Lung microvascular endothelial cell (primary cell): ENCODE data around the gene ANXA9. TPM values are rescaled to one million over a fixed set of nuclear protein-coding genes. Genes with fewer than 3 reads are reported as not detected.

Experiments
- DNase-seq, 2 donors: peaks; one replicate each; pipeline versions ENCODE4 v3.0.0 to v3.0.0-alpha.2; 2010; ENCODE audit warnings: low read depth in 2 of 2
- total RNA-seq: library from RNA; depleted of rRNA; stranded (reverse); fragments of >200 nt; gene quantifications from 2 replicates; pipeline ENCODE4 v1.2.1, GENCODE V29; 2014

The ANXA9 gene
- total RNA-seq, 1 donor from 2014 or later: not detected

DNA sequence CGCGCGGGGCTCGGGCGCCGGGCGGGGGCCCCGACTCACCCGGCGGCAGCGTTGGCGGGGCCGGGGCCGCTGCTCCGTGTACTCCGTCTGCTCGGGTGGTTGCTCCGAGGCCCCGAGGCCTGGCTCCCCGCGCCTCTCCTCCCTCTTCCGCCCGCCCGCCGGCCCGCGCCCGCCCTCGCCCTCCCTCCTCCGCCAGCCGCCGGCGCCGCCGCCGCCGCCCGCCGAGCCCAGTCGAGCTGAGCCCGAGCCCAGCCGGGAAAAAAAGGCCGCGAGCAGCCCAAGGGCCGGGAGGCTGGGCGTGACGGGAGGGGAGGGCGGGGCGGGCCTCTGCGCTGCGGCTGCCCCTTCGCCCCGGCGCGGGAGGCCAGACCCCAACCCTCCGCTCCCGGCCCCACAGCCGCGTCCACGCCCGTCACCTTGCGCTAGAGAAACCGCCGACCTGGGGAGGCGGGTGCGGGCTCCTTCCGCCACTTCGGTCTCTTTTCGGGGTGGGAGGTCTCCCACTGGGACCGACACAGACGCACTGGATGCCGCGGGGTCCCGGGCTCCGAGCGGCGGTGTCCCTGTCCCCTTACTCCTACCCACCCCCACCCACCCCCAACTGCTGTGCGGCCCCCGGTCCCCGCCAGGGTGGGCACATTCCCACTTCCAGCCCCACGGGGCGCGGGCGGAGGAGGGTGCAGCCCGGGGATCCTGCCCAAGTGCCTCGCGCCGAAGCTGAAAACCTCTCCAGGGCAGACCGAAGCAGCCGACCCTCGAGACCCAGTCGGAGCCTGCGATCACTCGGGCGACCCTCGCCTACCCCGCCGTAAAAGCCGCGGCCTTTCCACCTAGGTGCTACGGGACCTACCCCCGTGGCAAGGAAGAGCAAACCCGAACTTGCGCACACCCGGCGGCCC lies 7.3 kb upstream of the ANXA9 start, which contains the start of gene CERS2:
Gene CERS2, minus strand, starts transcription at position 256 of the 899 bp plus-strand sequence. CDS start 5,745 bp downstream, outside the sequence.
- peak; percentile 82 to 87 for DNase-seq

DNA sequence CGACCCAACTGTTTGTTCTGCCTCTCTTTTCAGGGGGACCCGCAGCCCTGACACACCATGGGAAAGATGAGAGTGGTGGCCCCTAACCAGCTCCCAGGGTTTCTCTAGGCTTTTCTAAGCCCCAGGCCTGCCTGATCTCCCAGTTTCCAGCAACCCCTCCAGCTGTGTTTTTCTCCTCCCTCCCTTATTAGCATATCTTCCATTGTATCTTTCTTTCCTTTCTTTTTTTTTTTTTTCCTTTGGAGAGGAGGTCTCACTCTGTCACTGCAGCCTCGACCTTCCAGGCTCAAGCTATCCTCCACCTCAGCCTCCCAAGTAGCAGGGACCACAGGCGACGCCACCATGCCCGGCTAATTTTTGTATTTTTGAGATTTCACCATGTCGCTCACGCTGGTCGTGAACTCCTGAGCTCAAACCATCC lies 5.7 kb upstream of the ANXA9 start:
- no peak for DNase-seq

DNA sequence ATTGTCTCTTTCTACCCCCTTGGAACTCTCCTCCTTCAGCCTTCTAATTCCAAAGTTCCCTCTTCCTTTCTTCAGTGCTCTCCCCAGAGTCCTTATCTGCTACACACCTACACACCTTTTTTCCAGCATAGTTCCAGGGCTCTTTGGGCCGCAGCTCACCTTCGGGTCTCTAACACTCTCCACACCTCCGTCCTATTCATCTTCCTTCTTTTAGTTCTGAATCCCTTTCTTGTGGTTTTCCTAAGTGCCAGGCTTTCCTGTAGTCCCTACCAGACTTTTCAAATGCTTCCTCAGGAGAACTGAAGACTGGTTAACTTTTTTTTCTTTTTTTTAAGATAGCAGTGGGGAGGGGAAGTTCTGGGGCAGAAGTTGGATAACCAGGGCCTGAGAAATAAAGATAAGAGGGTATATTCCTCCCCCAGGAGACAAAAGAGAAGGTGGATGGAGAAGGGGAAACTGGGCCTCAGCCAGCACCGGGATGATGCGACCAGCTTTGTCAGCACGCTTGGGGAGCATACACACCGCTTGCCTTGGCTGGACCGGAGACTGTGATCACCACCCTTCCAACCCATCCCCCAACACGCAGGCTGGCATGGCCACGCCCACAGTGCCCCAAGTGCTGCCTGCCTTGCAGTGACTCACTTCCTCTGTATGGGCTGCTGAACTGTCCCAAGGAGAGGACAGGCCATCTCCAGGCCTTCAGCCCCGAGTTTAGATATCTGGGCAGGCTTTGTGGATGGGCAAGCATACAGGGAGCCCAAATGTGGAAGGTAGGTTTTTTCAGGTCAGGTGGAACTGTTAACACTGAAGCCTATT lies 5.0 kb upstream of the ANXA9 start:
- DNase-seq: peak; percentile 22 to 59

DNA sequence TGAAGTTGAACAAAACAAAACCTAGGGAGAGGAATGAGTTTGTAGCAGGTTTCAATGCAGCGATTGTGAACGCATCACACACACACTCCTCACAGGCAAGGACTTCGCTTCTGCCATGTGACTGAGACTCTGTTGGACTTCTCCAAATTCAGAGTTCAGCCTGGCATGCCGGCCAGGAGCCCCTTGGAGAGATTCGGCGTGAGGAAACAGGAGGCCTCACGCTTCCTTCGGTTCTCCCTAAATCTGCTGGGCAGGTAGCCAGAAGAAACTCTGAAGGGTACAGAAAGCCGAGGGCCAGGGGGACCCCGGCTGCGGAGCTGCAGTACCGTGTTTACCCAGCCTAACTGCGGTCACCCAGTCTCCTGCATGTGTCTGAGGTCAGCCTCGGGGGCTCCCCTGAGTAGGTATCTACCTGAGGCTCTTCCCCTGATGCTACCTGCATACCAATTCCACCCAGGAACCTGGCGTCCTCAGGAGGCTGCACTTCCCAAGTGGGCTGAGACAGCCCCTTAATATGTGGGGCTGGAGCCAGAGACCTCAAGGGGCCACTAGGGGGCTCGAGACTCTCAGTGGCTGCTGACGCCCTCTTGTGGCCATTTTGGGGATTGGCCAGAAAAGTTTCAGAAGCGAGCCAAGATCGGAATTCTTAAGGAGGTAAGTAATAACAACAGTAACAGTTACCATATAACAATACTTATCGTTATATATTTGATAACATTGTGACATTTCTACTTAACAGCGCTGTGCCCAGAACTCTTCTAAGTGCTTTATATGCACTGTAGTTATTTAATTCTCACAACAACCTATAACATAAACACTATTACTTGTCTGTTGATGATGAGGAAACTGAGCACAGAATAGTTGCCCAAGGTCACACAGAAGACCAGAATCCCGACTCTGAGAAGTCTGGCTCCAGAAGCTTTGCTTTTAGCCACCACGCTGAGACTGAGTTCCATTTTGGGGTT lies 2.7 kb upstream of the ANXA9 start:
- DNase-seq: peak; percentile 84 to 87

DNA sequence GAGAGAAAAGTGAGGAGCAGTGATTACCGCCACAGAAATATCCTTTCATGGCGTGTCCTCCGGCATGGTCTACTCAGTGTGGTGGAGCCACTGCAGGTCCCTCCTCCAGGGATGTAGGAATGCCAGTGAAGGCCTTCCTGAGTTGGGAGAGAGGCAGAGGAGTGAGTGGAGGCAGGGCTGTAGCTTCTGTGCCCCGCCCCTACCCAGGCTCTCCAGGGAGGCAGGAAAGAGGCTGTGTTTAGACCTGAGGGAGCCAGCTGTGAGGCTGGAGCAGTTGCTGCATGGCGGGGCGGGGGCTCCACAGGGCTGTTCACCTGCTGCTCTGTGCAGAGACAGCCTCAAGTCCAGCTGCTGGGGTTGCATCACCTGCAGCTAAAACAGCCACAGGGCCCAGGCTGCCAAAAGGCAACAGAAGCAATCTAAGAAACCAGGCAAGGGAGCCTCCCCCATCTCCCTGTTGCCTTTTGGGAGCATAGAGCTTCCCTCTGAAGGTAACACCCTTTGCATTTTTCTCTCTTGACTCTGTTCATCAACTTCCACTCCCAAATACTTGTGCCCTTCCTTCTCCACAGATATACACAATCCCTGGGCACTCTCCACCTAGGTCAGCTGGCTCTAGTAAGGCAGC lies 801 bp upstream of the ANXA9 start:
- no peak for DNase-seq

DNA sequence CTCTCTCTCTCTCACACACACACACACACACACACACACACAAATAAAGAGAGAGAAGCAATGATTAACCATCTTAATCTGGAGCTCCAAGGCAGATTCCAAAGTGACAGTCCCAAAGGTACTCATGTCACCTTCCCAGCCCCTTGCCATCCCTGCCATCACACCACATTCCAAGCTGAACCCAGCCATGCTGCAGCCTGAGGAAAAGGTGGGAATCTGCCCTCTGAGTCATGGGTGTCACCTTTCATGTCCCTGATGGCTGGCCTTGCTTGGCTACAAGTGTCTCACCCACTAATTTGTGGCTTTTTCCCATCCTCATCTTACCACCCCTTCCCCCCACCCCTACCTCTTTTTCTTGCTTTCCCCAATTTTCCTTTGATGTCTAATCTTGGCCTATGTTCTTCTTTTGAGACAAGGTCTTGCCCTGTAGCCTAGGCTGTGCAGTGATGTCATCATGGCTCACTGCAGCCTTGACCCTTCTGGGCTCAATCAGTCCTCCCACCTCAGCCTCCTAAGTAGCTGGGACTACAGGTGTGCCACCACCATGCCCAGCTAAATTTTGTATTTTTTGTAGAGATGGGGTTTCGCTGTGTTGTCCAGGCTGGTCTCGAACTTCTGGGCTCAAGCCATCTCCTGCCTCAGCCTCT lies 3.2 kb downstream of the ANXA9 start:
- DNase-seq: no peak

DNA sequence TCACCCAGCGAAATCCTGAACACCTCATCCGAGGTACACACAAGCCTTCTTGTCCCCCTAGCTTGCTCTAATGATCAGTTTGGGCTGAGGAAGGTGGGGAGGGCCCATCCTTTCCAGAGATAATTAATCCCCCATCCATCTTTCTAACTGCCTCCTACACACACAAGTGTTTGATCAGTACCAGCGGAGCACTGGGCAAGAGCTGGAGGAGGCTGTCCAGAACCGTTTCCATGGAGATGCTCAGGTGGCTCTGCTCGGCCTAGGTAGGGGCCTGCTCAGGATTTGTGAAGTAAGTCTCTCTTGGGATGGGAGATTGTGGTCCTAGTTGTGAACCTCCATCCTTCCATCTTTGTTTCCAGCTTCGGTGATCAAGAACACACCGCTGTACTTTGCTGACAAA lies 5.8 kb downstream of the ANXA9 start:
- no peak for DNase-seq

DNA sequence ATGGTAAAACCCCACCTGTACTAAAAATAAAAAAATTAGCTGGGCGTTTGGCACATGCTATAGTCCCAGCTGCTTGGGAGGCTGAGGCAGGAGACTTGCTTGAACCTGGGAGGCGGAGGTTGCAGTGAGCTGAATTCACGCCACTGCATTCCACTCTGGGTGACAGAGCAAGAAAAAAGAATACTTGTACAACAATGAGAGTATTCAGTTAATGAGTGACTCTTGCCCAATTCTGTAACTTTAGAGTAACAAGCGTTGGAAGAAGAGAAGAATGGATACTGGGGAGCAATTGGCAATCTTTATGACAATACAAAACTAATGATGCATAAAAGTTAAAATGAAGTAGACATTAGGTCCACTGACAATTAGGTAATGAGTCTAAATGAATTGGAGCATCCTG lies 10.5 kb downstream of the ANXA9 start:
- DNase-seq: no peak

DNA sequence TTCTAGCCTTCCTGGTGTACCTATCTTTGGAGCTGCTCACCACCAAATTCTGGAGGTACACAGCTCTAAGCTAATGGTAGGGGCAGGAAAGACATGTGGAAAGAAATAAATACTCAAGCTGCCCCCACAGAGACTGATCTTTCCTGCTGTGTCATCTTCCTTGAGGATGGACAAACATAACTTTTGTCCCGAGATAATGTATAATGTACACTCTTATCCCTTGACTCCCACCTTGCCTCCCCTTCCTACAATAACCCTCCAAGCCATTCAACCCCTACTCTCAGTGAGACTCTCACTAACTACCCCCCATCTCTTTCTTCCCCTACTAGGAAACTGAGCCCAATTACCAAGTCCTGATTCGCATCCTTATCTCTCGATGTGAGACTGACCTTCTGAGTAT lies 12.2 kb downstream of the ANXA9 start:
- DNase-seq: no peak

DNA sequence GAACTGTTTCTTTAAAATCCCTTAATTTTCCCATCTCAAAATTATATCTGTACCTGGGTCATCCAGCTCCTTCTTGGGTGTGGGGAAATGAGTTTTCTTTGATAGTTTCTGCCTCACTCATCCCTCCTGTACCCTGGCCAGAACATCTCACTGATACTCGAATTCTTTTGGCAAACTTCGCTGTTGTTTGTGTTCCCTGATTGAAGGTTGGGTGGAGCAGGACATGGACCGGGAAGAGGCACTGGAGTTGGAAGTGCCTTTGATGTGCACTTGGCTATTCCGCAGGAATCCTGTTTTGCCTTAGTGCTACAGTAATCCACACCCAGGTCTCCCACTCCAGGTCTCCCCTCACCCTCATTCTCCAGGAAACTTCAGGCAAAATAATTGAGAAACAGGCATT lies 13.4 kb downstream of the ANXA9 start:
- no peak for DNase-seq

DNA sequence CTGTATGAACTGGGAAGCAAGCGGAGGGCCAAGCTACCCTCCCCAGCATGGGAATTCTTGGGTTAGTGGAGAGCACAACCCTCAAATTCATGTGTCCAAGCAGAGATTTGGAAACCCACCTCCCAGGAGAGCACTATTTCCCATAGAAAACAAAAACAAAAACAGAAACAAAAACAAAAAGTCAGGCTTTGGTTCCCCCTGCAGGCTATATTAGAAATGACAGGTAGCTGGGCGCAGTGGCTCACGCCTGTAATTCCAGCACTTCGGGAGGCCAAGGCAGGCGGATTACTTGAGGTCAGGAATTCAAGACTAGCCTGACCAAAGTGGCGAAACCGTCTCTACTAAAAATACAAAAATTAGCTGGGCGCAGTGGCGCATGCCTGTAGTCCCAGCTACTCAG lies 13.8 kb downstream of the ANXA9 start:
- DNase-seq: peak; percentile 26 to 29

DNA sequence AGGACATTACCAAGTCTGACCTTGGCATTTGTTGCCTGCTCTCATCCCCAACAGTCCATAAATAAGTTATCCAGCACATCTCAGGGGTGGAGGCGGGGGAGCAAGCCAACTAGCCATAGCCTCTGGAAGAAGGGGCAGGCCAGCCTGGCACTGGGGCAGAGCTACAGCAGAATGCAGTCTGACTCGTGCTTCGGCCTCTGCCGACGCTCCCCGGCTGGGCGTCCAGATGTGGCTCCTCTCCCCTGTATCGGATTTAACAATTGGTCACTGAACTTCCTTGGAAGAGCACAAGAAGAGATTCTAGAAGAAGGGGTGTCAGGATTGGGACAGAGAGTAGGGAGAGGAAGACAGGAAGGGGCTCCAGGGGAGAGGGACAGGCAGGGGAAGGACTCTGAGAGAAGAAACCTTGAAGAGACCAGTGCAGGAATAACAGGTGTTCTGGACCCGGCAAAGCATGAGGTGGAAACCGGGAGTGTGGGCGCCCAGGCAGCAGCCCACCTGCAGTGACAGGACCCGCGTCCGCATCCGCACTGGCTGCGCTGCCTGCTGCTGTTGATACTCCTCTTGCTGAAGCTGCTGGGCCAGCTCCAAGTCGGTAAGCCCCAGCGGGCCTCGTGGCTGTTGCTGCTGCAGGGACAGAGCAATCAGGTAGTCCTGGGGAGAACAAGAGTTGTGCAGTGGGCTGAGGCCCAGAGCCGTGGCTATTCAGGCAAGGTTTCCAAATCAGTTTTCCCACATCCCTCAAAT lies 15.2 kb downstream of the ANXA9 start:
- no peak for DNase-seq

DNA sequence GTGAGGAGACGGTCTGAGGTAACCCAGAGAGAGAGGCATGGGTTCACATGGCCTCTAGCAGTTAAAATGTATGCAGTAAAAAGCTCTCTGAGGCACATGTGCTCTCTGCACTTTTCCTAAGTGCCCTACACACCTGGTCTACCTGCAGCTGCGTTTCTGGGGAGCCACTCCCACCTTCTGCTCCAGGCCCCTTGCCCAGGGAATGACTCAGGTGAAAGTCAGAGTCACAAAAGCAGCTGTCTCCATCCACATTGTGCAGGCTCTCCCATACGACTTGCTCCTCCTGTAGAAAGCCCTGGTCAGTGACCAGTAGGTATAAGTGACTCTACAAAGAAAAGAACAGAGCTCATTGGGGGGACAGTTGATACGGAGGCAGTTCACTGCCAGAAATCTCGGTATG lies 15.9 kb downstream of the ANXA9 start:
- DNase-seq: no peak

DNA sequence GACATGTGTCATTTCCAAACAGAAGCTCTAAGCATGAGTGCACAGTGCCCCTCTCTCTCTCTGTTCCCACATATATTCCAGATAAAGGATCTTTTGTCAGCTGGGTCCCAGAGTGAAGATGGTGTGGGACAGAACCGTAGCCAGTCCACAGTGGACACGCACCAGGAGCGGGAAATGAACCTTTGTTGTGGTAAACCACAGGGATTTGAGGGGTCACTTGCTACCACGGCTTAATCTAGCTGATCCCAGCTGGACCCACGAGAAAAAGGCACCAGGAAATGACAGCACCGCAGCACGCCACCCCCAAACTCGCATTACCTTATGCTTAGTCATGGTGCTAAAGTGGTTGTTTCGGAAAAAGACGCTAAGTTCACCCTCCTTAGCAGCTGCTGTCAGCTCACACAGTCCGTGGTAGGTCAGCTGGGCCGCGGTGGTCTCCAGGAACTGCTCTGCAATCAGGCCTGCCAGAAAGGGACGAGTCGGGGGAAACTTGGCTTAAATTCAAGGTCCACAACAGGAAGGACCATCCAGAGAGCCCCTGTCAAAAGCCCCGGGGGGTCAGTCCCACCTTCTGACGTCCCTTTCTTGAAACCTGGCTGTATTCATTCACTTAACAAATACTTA lies 17.1 kb downstream of the ANXA9 start:
- peak; percentile 51 to 96 for DNase-seq

DNA sequence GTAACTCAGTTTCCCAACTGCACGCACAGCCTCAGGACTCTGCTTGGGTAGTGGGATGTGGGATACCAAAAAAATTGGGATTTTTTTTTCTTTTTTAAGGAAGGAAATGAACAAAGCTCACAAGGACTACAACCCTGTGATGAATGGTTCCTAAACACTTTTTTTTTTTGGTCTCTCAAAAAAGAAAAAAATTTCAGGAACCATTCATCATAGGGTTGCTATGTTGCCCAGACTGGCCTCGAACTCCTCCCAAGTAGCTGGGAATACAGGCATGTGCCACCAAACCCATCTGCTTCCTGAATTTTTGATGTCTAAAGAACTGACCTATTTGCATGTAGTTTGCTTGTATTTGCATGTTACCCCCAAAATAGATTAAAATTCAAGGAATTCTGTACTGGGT lies 17.8 kb downstream of the ANXA9 start:
- DNase-seq: peak in 1 of 2 donors; percentile 21

DNA sequence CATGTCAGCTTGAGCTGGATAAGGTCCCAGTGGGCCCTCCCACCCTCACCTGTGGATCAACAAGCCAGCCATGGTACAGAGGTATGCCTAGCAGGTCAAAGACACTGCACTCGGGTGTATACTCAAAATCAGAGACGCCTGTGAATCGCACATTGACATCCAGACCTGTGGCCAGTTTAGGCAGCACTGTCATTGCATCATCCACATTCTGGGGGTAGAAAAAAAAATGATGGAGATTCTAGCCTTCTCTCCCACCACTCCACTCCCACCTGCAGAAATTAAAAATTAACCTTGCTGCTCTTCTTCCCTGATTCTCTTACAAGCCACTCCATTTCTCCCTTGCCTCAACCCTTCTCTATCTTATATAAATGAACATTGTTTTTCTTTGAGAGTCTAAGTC lies 18.3 kb downstream of the ANXA9 start:
- no peak for DNase-seq

DNA sequence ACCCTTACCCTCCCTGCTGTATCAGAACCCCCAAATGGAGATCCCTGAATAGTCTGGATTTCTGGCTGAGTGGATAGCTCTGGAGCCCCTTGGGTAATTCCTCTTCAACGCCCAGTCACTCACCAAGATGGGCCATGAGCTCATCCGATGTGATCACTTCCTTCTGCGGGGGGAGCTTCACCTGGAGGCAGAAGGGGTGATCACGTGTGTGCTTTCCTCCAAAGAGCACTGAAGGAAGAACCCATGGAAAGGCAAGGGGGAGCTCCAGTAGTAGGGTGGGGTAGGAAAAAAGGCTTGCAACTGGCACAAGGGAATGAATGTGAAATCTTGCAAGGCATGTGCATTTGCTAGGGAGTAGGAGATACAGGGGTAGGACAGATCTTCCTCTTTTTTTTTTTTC lies 19.5 kb downstream of the ANXA9 start:
- DNase-seq: peak in 1 of 2 donors; percentile 67

DNA sequence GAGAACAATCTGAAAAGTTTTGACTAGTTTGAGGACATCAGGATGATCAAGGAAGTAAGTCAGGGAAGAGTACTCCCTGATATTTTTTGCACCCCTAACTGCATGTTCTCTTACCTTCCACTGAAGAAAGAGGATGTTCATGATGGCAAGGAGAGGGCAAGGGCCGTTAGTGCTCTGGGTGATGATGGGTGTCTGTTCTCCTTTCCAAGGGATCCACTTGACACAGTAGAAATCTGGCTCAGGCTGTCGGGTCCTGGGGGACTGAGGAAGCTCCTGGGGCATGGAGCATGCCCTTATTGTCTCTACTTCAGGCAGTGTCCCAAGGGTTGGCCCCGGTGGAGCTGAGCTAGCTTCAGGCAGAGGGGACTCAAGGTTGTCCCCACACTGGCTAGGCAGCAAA lies 20.0 kb downstream of the ANXA9 start:
- DNase-seq: no peak

DNA sequence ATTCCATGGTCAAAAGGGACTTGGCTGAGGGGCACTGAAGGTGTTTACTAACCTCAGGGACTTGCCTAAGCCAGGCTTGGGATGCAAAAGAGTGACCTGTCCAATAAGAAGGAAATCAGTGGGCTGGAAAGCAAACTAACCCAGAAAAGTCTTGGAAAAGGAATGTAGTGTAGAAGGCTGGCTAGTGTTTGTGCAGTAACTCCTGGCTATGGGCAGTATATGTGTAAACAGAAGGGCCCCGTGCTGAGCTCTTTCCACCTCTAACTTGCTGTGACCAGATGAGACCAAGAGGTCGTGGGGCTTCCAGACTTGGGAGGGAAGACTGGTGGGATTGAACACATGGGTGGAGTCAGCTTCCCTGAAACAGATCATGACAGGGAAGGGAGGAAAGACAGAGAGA lies 20.5 kb downstream of the ANXA9 start:
- DNase-seq: no peak
